Pancreas (tissue), 10 donors: ENCODE results near the gene SPINK5. TPM values are rescaled to one million over a fixed set of nuclear protein-coding genes. Genes with fewer than 3 reads are reported as not detected.

Experiments used
- ATAC-seq, 4 donors: fragments of 200-7000 bp; cut with Tn5 transposase; one replicate each; pipeline versions ENCODE4 v1.8.0 to v1.9.1; 2020; ENCODE audit warnings: mild to moderate bottlenecking in 4 of 4, moderate library complexity in 4 of 4
- DNase-seq, 6 donors: peaks; one replicate each; pipeline ENCODE4 v3.0.0-alpha.2; 2020
- FAIRE-seq: peaks from 2 replicates; lab custom pipeline; 2012; peaks lifted over from hg19 to GRCh38; lab: Jason Lieb, UNC
- H3K27ac ChIP-seq, 4 donors: fragments of 200-600 bp; sonication (generic); 1 replicate in 3 of 4; 2 replicates in 1 of 4; pipeline versions ENCODE4 v1.5.0 to v1.8.0; 2020
- H3K27me3 ChIP-seq, 4 donors: fragments of 200-600 bp; one replicate each; pipeline ENCODE4 v1.8.0; 2021
- H3K36me3 ChIP-seq, 3 donors: fragments of 200-600 bp; sonication (generic) in 1 of 3; one replicate each; pipeline versions ENCODE4 v1.5.0 to v1.8.0; 2020 to 2021
- H3K4me1 ChIP-seq, 3 donors: fragments of 200-600 bp; one replicate each; pipeline ENCODE4 v1.8.0; 2021
- H3K4me3 ChIP-seq, 4 donors: fragments of 200-600 bp; sonication (generic) in 2 of 4; one replicate each; pipeline versions ENCODE4 v1.5.0 to v1.8.0; 2020 to 2021
- H3K9me3 ChIP-seq, 4 donors: fragments of 200-600 bp; one replicate each; pipeline ENCODE4 v1.8.0; 2021
- CTCF ChIP-seq, 4 donors: fragments of 200-600 bp; sonication (generic) in 3 of 4; IDR thresholded peaks; one replicate each; pipeline versions ENCODE4 v1.5.0 to v1.8.0; 2021; ENCODE audit warnings: antibody characterized with exemption in 4 of 4
- WGBS, 2 donors: extraction: QIAGEN DNeasy Blood & Tissue Kit; methylation state at CpG; one replicate each; pipeline ENCODE4 v1.1.7; 2013; 5-methylcytosine and 5-hydroxymethylcytosine counted together
- intact Hi-C, 3 donors: fragments of 100-400 bp; cut with DNase I; formaldehyde crosslinking; loops; one replicate each; pipeline versions ENCODE4 v1.11.1 to v1.14.2; 2022
- polyA plus RNA-seq, 2 donors: library from polyadenylated mRNA; stranded (reverse); fragments of 200-250 nt; gene quantifications; one replicate each; pipeline ENCODE4 v1.2.3, GENCODE V29; 2013
- total RNA-seq, 6 donors: library from RNA; stranded (reverse); fragmentation: NEBNext Ultra II Directional in 4 of 6; extraction: Animal tissue kit (Norgen Biotek cat#: 25700) in 4 of 6; gene quantifications; one replicate each; pipeline versions ENCODE4 v1.2.1 to v1.2.4, GENCODE V29; 2021 to 2023
- donor health status: healthy with polysubstance abuse.
- donor health status: DM: no; HTN: no; CAD: no; lungs with moderate emphysema.
- donor health status: DM: no; HTN: no; CAD: no.
- donor health status: control.
- donor health status: control.
- donor health status: Bipolar disorder and iron deficiency.
- donor health status: DM: yes; HTN: yes; CAD: no.
- donor health status: DM: no; HTN: no; CAD: no.
- donor health status: DM: no; HTN: no; CAD: no.
- donor health status: DM: yes; HTN: yes; CAD: no.

Gene SPINK5
- total and polyA plus RNA-seq, 8 donors, result 0.17 to 0.31 (median 0.23) TPM; not detected in 2

- whole genome bisulfite sequencing, 2 donors, result 53 to 68% methylated on average over 1 of the region's 1 CpG
- H3K36me3 ChIP-seq, result no peaks in the 10 kb centered on the region
- H3K4me3 ChIP-seq, result no peak overlapping the region
- no peaks in the 10 kb centered on the region for H3K9me3 ChIP-seq
- no peaks in the 10 kb centered on the region for H3K27me3 ChIP-seq
- TF ChIP-seq CTCF (IDR thresholded peaks at IDR 0.05), result no peak
- ATAC-seq, result no peak
- no peak for FAIRE-seq
- no peak overlapping the region for H3K27ac ChIP-seq
- DNase-seq, result no peak
- intact Hi-C loops, result no loop called here
- H3K4me1 ChIP-seq, result no peaks in the 10 kb centered on the region
Observed at GRCh38 chr5:148083203-148083602, 19.4 kb downstream of the SPINK5 start.

DNA sequence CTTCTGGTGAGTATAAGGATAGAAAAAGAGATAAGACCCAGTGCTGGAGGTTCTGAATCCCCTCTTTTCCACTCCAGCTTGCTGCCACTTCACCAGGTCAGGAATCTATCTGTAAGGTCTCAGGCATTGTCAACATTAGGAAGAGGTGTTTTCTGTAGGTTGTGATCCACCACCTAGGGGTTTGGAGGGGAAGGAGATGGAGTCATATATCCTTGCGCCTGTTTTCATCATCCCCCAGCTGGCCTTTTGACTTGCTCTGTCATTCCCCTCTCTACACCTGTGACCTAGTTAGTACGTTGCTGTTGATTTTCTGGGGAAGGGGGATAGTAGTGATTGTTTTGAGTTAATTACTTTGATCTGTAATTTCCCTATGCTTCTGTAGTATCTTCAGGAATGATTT, 20.5 kb downstream of the SPINK5 start:
- WGBS, 2 donors, result 81% methylated on average over 2 of the region's 2 CpGs

DNA sequence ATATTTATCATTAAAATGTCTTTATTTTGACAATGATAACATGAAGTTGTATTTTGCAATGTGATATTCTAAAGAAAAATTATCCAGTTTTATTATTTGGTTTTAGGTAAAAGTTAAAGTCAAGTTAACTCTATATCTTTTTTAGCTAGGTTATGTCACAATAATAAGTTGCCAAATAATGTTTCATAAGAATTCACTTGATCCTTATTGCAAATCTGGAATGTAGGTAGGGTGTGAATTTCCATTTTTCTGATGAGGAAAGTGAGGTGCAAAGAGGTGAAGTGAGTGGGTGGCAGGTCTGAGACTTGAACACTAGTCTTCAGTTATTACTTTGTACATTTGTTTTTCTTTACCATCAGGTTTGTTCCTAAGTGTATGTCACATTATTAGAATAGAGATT, 21.5 kb downstream of the SPINK5 start:
- FAIRE-seq (peak; percentile 20), ATAC-seq (no peak), DNase-seq (no peak)
- H3K4me1 ChIP-seq, result peaks cover 0 to 7% (median 1%) of the 10 kb centered on the region in 3 donors
- H3K27ac ChIP-seq, result no peak overlapping the region
- H3K36me3 ChIP-seq, result no peaks in the 10 kb centered on the region
- intact Hi-C loops, result no loop called here
- no peaks in the 10 kb centered on the region for H3K9me3 ChIP-seq
- no peak for TF ChIP-seq CTCF (IDR thresholded peaks at IDR 0.05)
- no peak overlapping the region for H3K4me3 ChIP-seq
- H3K27me3 ChIP-seq, result no peaks in the 10 kb centered on the region

More for the DNA sequence above, 20.5 kb downstream of the SPINK5 start:
- TF ChIP-seq CTCF (IDR thresholded peaks at IDR 0.05), result no peak
- intact Hi-C loops, result no loop called here
- Histone ChIP-seq H3K4me3 (no peak overlapping the region), H3K27me3 (no peaks in the 10 kb centered on the region), H3K27ac (no peak overlapping the region), H3K4me1 (no peaks in the 10 kb centered on the region), H3K36me3 (no peaks in the 10 kb centered on the region), H3K9me3 (no peaks in the 10 kb centered on the region)
- DNase-seq (no peak), ATAC-seq (no peak), FAIRE-seq (no peak)

GRCh38 chr5:148085977-148086705, 22.4 kb downstream of the SPINK5 start:
- H3K27ac ChIP-seq, result no peak overlapping the region
- no peak for ATAC-seq
- WGBS, 2 donors, result 68 to 73% methylated on average over 7 of the region's 7 CpGs

More at GRCh38 chr5:148085977-148086705, 22.4 kb downstream of the SPINK5 start:
- Histone ChIP-seq H3K27me3 (no peaks in the 10 kb centered on the region), H3K4me1 (peaks cover 0 to 11% (median 6%) of the 10 kb centered on the region in 3 donors), H3K36me3 (no peaks in the 10 kb centered on the region), H3K4me3 (no peak overlapping the region), H3K9me3 (no peaks in the 10 kb centered on the region)
- intact Hi-C loops, result no loop called here
- DNase-seq (no peak), FAIRE-seq (no peak)
- no peak for TF ChIP-seq CTCF (IDR thresholded peaks at IDR 0.05)
